Neural crest cell (in vitro differentiated cells): ENCODE results near the gene GCDH. TPM values are rescaled to one million over a fixed set of nuclear protein-coding genes. Genes with fewer than 3 reads are reported as not detected.

Source experiments
- DNase-seq: peaks from one replicate; pipeline ENCODE4 v3.0.0; 2021; ENCODE audit warnings: low read depth, mixed read lengths, low spot score
- H3K27ac Mint-ChIP-seq: one replicate; pipeline ENCODE4 v1.8.0; 2021; ENCODE audit warnings: mild to moderate bottlenecking, mixed read lengths; ENCODE audit not compliant: unreplicated experiment
- H3K27me3 Mint-ChIP-seq: 2 replicates; pipeline ENCODE4 v1.8.0; 2021; ENCODE audit warnings: low read depth, mild to moderate bottlenecking, mixed read lengths
- H3K36me3 Mint-ChIP-seq: 2 replicates; pipeline ENCODE4 v1.8.0; 2021; ENCODE audit warnings: low read depth, mild to moderate bottlenecking, mixed read lengths
- H3K4me1 Mint-ChIP-seq: 2 replicates; pipeline ENCODE4 v1.8.0; 2021; ENCODE audit warnings: mixed read lengths
- H3K4me3 Mint-ChIP-seq: one replicate; pipeline ENCODE4 v1.8.0; 2021; ENCODE audit warnings: mild to moderate bottlenecking, mixed read lengths
- H3K9me3 Mint-ChIP-seq: 2 replicates; pipeline ENCODE4 v1.8.0; 2021; ENCODE audit warnings: mixed read lengths
- total RNA-seq: library from RNA; stranded (reverse); gene quantifications from 2 replicates; pipeline ENCODE4 v1.2.1, GENCODE V29; 2021
- TF ChIP-seq, protein P1 (sequence below): fragments of 200-600 bp; sonication (generic); conservative IDR thresholded peaks from 2 replicates; pipeline ENCODE4 v1.5.0; 2021; ENCODE audit warnings: antibody characterized with exemption, mild to moderate bottlenecking

GCDH gene
- total RNA-seq, 1 donor from 2014 or later: 46.7 TPM

GRCh38 chr19:12938779-12939601, 48.0 kb downstream of the GCDH start:
- Mint-ChIP-seq H3K9me3 (no peaks in the 10 kb centered on the region), H3K27ac (peak overlapping the region; percentile 94), H3K4me3 (peak overlapping the region; percentile 100), H3K27me3 (peaks cover 11% of the 10 kb centered on the region), H3K36me3 (peaks cover 33% of the 10 kb centered on the region), H3K4me1 (peaks cover 42% of the 10 kb centered on the region)
- no peak for DNase-seq
- TF ChIP-seq, protein P1, sequence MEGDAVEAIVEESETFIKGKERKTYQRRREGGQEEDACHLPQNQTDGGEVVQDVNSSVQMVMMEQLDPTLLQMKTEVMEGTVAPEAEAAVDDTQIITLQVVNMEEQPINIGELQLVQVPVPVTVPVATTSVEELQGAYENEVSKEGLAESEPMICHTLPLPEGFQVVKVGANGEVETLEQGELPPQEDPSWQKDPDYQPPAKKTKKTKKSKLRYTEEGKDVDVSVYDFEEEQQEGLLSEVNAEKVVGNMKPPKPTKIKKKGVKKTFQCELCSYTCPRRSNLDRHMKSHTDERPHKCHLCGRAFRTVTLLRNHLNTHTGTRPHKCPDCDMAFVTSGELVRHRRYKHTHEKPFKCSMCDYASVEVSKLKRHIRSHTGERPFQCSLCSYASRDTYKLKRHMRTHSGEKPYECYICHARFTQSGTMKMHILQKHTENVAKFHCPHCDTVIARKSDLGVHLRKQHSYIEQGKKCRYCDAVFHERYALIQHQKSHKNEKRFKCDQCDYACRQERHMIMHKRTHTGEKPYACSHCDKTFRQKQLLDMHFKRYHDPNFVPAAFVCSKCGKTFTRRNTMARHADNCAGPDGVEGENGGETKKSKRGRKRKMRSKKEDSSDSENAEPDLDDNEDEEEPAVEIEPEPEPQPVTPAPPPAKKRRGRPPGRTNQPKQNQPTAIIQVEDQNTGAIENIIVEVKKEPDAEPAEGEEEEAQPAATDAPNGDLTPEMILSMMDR: peak; percentile 48

GRCh38 chr19:12939975-12940423, 49.0 kb downstream of the GCDH start:
- H3K36me3 Mint-ChIP-seq: peaks cover 35% of the 10 kb centered on the region
- H3K27me3 Mint-ChIP-seq: peaks cover 13% of the 10 kb centered on the region
- TF ChIP-seq, protein P1: no peak
- H3K4me3 Mint-ChIP-seq: peak overlapping the region; percentile 100
- no peaks in the 10 kb centered on the region for H3K9me3 Mint-ChIP-seq
- DNase-seq: no peak
- no peak overlapping the region for H3K27ac Mint-ChIP-seq
- H3K4me1 Mint-ChIP-seq: peaks cover 46% of the 10 kb centered on the region

GRCh38 chr19:12940897-12941296, 49.9 kb downstream of the GCDH start:
- Mint-ChIP-seq H3K4me3 (peak overlapping the region; percentile 100), H3K27me3 (peaks cover 17% of the 10 kb centered on the region), H3K27ac (no peak overlapping the region), H3K9me3 (no peaks in the 10 kb centered on the region), H3K36me3 (peaks cover 39% of the 10 kb centered on the region), H3K4me1 (peaks cover 50% of the 10 kb centered on the region)
- DNase-seq: no peak
- TF ChIP-seq, protein P1: no peak

DNA sequence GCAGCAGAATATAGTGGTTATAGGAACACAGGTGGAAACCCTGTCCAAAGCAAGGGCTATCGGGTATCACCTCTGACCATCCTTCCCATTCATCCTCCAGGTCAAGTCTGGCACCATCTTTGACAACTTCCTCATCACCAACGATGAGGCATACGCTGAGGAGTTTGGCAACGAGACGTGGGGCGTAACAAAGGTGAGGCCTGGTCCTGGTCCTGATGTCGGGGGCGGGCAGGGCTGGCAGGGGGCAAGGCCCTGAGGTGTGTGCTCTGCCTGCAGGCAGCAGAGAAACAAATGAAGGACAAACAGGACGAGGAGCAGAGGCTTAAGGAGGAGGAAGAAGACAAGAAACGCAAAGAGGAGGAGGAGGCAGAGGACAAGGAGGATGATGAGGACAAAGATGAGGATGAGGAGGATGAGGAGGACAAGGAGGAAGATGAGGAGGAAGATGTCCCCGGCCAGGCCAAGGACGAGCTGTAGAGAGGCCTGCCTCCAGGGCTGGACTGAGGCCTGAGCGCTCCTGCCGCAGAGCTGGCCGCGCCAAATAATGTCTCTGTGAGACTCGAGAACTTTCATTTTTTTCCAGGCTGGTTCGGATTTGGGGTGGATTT, 52.6 kb downstream of the GCDH start:
- Mint-ChIP-seq H3K4me3 (peak overlapping the region; percentile 95), H3K9me3 (no peaks in the 10 kb centered on the region), H3K4me1 (peaks cover 51% of the 10 kb centered on the region), H3K27me3 (peaks cover 15% of the 10 kb centered on the region), H3K36me3 (peaks cover 39% of the 10 kb centered on the region), H3K27ac (peak overlapping the region; percentile 38)
- DNase-seq: no peak
- TF ChIP-seq, protein P1: no peak

DNA sequence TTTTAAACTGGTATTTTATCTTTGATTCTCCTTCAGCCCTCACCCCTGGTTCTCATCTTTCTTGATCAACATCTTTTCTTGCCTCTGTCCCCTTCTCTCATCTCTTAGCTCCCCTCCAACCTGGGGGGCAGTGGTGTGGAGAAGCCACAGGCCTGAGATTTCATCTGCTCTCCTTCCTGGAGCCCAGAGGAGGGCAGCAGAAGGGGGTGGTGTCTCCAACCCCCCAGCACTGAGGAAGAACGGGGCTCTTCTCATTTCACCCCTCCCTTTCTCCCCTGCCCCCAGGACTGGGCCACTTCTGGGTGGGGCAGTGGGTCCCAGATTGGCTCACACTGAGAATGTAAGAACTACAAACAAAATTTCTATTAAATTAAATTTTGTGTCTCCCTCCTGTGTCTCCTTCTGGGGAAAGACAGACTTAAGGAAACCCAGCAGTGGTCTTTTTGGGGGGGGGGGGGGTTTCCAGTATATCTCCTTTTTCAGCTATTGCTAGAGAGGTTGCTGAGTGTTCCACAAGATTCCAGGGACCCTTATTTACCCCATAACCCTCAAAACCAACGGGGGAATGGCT, 53.2 kb downstream of the GCDH start:
- Mint-ChIP-seq H3K4me3 (peak overlapping the region; percentile 95), H3K27me3 (peaks cover 15% of the 10 kb centered on the region), H3K4me1 (peaks cover 46% of the 10 kb centered on the region), H3K36me3 (peaks cover 33% of the 10 kb centered on the region), H3K9me3 (no peaks in the 10 kb centered on the region), H3K27ac (no peak overlapping the region)
- no peak for DNase-seq
- TF ChIP-seq, protein P1: no peak
